Parathyroid adenoma (tissue), 2 donors: ENCODE results near the gene SORCS2.

Experiments used
- H2AFZ ChIP-seq: fragments of 300-600 bp; sonication (generic); one replicate; pipeline ENCODE4 v1.7.0; 2017; ENCODE audit warnings: antibody characterized with exemption, mild to moderate bottlenecking
- H3K27ac ChIP-seq: fragments of 300-600 bp; sonication (generic); one replicate; pipeline ENCODE4 v1.7.0; 2017
- H3K27me3 ChIP-seq: fragments of 300-600 bp; sonication (generic); one replicate; pipeline ENCODE4 v1.7.0; 2017; ENCODE audit warnings: low read length; ENCODE audit not compliant: control insufficient read depth, insufficient read depth
- H3K36me3 ChIP-seq: fragments of 300-600 bp; sonication (generic); one replicate; pipeline ENCODE4 v1.7.0; 2017; ENCODE audit warnings: low read length; ENCODE audit not compliant: control insufficient read depth, insufficient read depth
- H3K4me1 ChIP-seq: fragments of 300-600 bp; sonication (generic); one replicate; pipeline ENCODE4 v1.7.0; 2017; ENCODE audit warnings: control low read depth
- H3K4me2 ChIP-seq: fragments of 300-600 bp; sonication (generic); one replicate; pipeline ENCODE4 v1.7.0; 2017; ENCODE audit warnings: low read length
- H3K4me3 ChIP-seq: fragments of 300-600 bp; sonication (generic); one replicate; pipeline ENCODE4 v1.7.0; 2017; ENCODE audit warnings: low read depth, low read length
- H3K79me2 ChIP-seq: fragments of 300-600 bp; sonication (generic); one replicate; pipeline ENCODE4 v1.7.0; 2017; ENCODE audit warnings: control low read depth
- H3K9ac ChIP-seq: fragments of 300-600 bp; sonication (generic); one replicate; pipeline ENCODE4 v1.7.0; 2017; ENCODE audit warnings: mild to moderate bottlenecking
- H3K9me3 ChIP-seq: fragments of 300-600 bp; sonication (generic); one replicate; pipeline ENCODE4 v1.7.0; 2017; ENCODE audit warnings: low read length; ENCODE audit not compliant: control insufficient read depth
- CTCF ChIP-seq: fragments of 300-600 bp; sonication (generic); IDR thresholded peaks from one replicate; pipeline ENCODE4 v1.7.0; 2017; ENCODE audit warnings: antibody characterized with exemption, mild to moderate bottlenecking
- donor health status: primary hyperparathyroidism.

Gene SORCS2

GRCh38 chr4:7587433-7588405, 395.4 kb downstream of the SORCS2 start:
- TF ChIP-seq CTCF: no peak
- no peaks in the 10 kb centered on the region for H3K79me2 ChIP-seq
- H3K9me3 ChIP-seq: no peaks in the 10 kb centered on the region
- no peaks in the 10 kb centered on the region for H3K36me3 ChIP-seq
- H3K4me3 ChIP-seq: no peak overlapping the region
- no peaks in the 10 kb centered on the region for H3K27me3 ChIP-seq
- no peak overlapping the region for H3K9ac ChIP-seq
- H2AFZ ChIP-seq: no peak overlapping the region
- H3K4me1 ChIP-seq: no peaks in the 10 kb centered on the region
- H3K4me2 ChIP-seq: no peak overlapping the region
- no peak overlapping the region for H3K27ac ChIP-seq

- no peaks in the 10 kb centered on the region for H3K79me2 ChIP-seq
- no peaks in the 10 kb centered on the region for H3K9me3 ChIP-seq
- H3K36me3 ChIP-seq: no peaks in the 10 kb centered on the region
- no peak for TF ChIP-seq CTCF
- no peaks in the 10 kb centered on the region for H3K4me1 ChIP-seq
- H3K4me3 ChIP-seq: no peak overlapping the region
- no peaks in the 10 kb centered on the region for H3K27me3 ChIP-seq
- H3K4me2 ChIP-seq: no peak overlapping the region
- H3K27ac ChIP-seq: no peak overlapping the region
- H2AFZ ChIP-seq: no peak overlapping the region
- no peak overlapping the region for H3K9ac ChIP-seq
Observed at GRCh38 chr4:7590189-7590588, 397.9 kb downstream of the SORCS2 start.

GRCh38 chr4:7590899-7591298, 398.6 kb downstream of the SORCS2 start:
- Histone ChIP-seq H3K36me3 (no peaks in the 10 kb centered on the region), H3K4me3 (no peak overlapping the region), H3K79me2 (no peaks in the 10 kb centered on the region), H3K27me3 (no peaks in the 10 kb centered on the region), H3K4me1 (no peaks in the 10 kb centered on the region), H3K9me3 (no peaks in the 10 kb centered on the region), H3K9ac (no peak overlapping the region), H3K4me2 (no peak overlapping the region), H3K27ac (no peak overlapping the region), H2AFZ (no peak overlapping the region)
- no peak for TF ChIP-seq CTCF

GRCh38 chr4:7591409-7592053, 399.2 kb downstream of the SORCS2 start:
- H3K36me3 ChIP-seq: no peaks in the 10 kb centered on the region
- H3K9me3 ChIP-seq: no peaks in the 10 kb centered on the region
- no peak overlapping the region for H2AFZ ChIP-seq
- H3K27me3 ChIP-seq: no peaks in the 10 kb centered on the region
- no peak overlapping the region for H3K4me3 ChIP-seq
- no peak overlapping the region for H3K27ac ChIP-seq
- H3K79me2 ChIP-seq: no peaks in the 10 kb centered on the region
- no peaks in the 10 kb centered on the region for H3K4me1 ChIP-seq
- no peak for TF ChIP-seq CTCF
- no peak overlapping the region for H3K9ac ChIP-seq
- no peak overlapping the region for H3K4me2 ChIP-seq
